Measurements from ENCODE around the gene EDEM2.

Gene EDEM2

GRCh38 chr20:35150846-35151579 lies 3.9 kb upstream of the EDEM2 start:
- no peak for TF ChIP-seq CTCF (IDR thresholded peaks at IDR 0.05)

GRCh38 chr20:35146299-35146919 lies 727 bp downstream of the EDEM2 start:
- no peak for TF ChIP-seq CTCF (IDR thresholded peaks at IDR 0.05)

- peak; percentile 86 for TF ChIP-seq CTCF (IDR thresholded peaks at IDR 0.05)
Observed at GRCh38 chr20:35145141-35145564, 2.0 kb downstream of the EDEM2 start.

- no peak for TF ChIP-seq CTCF (IDR thresholded peaks at IDR 0.05)
Observed at GRCh38 chr20:35144694-35145093, 2.4 kb downstream of the EDEM2 start.

GRCh38 chr20:35135867-35136586 lies 11.1 kb downstream of the EDEM2 start:
- TF ChIP-seq CTCF (IDR thresholded peaks at IDR 0.05): no peak

GRCh38 chr20:35134880-35135279 lies 12.3 kb downstream of the EDEM2 start:
- TF ChIP-seq CTCF (IDR thresholded peaks at IDR 0.05): no peak

GRCh38 chr20:35134472-35134871 lies 12.7 kb downstream of the EDEM2 start:
- no peak for TF ChIP-seq CTCF (IDR thresholded peaks at IDR 0.05)

Measured in LNCAP (cell line).